Hepatocyte (in vitro differentiated cells): ENCODE data around the gene P2RY2. TPM values are rescaled to one million over a fixed set of nuclear protein-coding genes. Genes with fewer than 3 reads are reported as not detected.

Source experiments
- DNase-seq: peaks from one replicate; pipeline ENCODE4 v3.0.0-alpha.2; 2016; ENCODE audit warnings: low spot score
- H2AFZ ChIP-seq: fragments of 200-600 bp; sonication (generic); 2 replicates; pipeline ENCODE4 v1.6.0; 2016; ENCODE audit warnings: antibody characterized with exemption, mild to moderate bottlenecking
- H3K27ac ChIP-seq: fragments of 200-600 bp; sonication (generic); 2 replicates; pipeline ENCODE4 v1.5.1; 2016; ENCODE audit warnings: mild to moderate bottlenecking
- H3K27me3 ChIP-seq: fragments of 200-600 bp; sonication (generic); 2 replicates; pipeline ENCODE4 v1.6.1; 2016
- H3K36me3 ChIP-seq: fragments of 200-600 bp; sonication (generic); replicated peaks from 2 replicates; pipeline ENCODE4 v1.5.1; 2016; ENCODE audit warnings: low read depth; ENCODE audit not compliant: insufficient read depth
- H3K4me1 ChIP-seq: fragments of 200-600 bp; sonication (generic); 2 replicates; pipeline ENCODE4 v1.5.1; 2016; ENCODE audit warnings: mild to moderate bottlenecking, moderate library complexity; ENCODE audit not compliant: insufficient read depth
- H3K4me2 ChIP-seq: fragments of 200-600 bp; sonication (generic); 2 replicates; pipeline ENCODE4 v1.6.0; 2016
- H3K4me3 ChIP-seq: fragments of 200-600 bp; sonication (generic); 2 replicates; pipeline ENCODE4 v1.5.1; 2016; ENCODE audit warnings: mild to moderate bottlenecking
- H3K79me2 ChIP-seq: fragments of 200-600 bp; sonication (generic); 2 replicates; pipeline ENCODE4 v1.6.0; 2017; ENCODE audit warnings: mild to moderate bottlenecking
- H3K9me2 ChIP-seq: fragments of 200-600 bp; sonication (generic); replicated peaks from 2 replicates; pipeline ENCODE4 v1.6.0; 2017; ENCODE audit warnings: mild to moderate bottlenecking; ENCODE audit not compliant: insufficient read depth
- H3K9me3 ChIP-seq: fragments of 200-600 bp; sonication (generic); 2 replicates; pipeline ENCODE4 v1.5.1; 2016; ENCODE audit warnings: low read depth, mild to moderate bottlenecking
- H4K20me1 ChIP-seq: fragments of 200-600 bp; sonication (generic); 2 replicates; pipeline ENCODE4 v1.6.0; 2016; ENCODE audit warnings: mild to moderate bottlenecking; ENCODE audit not compliant: insufficient read depth, poor library complexity, severe bottlenecking
- EZH2 ChIP-seq: fragments of 200-600 bp; sonication (generic); IDR thresholded peaks from 2 replicates; pipeline ENCODE4 v1.6.1; 2016; ENCODE audit warnings: antibody characterized with exemption, mild to moderate bottlenecking, borderline replicate concordance
- EZH2phosphoT487 ChIP-seq: fragments of 200-600 bp; sonication (generic); IDR thresholded peaks from one replicate; pipeline ENCODE4 v1.6.1; 2018; ENCODE audit warnings: antibody characterized with exemption, mild to moderate bottlenecking, low read depth, moderate library complexity; ENCODE audit not compliant: unreplicated experiment, severe bottlenecking
- WGBS: methylation state at CpG from one replicate; pipeline ENCODE4 v1.1.6; 2016; ENCODE audit warnings: low lambda C conversion rate; ENCODE audit errors: missing lambda C conversion rate; 5-methylcytosine and 5-hydroxymethylcytosine counted together
- polyA plus RNA-seq: library from polyadenylated mRNA; unstranded; fragments of >200 nt; fragmentation: Nextera tagmentation; extraction: Ambion mirVana; gene quantifications from 2 replicates; pipeline ENCODE4 v1.2.1, GENCODE V29; 2016
- total RNA-seq: library from RNA; depleted of rRNA; stranded (reverse); fragments of >200 nt; gene quantifications from 2 replicates; pipeline ENCODE4 v1.2.3, GENCODE V29; 2014
- TF ChIP-seq, protein P1 (sequence below): fragments of 200-600 bp; sonication (generic); IDR thresholded peaks from 2 replicates; pipeline ENCODE4 v1.5.1; 2016; ENCODE audit warnings: antibody characterized with exemption, mild to moderate bottlenecking; ENCODE audit not compliant: poor library complexity

P2RY2 gene
- 6.3 and 6.7 TPM in 2 replicates for total RNA-seq
- 1.8 and 2.5 TPM in 2 replicates for polyA plus RNA-seq

DNA sequence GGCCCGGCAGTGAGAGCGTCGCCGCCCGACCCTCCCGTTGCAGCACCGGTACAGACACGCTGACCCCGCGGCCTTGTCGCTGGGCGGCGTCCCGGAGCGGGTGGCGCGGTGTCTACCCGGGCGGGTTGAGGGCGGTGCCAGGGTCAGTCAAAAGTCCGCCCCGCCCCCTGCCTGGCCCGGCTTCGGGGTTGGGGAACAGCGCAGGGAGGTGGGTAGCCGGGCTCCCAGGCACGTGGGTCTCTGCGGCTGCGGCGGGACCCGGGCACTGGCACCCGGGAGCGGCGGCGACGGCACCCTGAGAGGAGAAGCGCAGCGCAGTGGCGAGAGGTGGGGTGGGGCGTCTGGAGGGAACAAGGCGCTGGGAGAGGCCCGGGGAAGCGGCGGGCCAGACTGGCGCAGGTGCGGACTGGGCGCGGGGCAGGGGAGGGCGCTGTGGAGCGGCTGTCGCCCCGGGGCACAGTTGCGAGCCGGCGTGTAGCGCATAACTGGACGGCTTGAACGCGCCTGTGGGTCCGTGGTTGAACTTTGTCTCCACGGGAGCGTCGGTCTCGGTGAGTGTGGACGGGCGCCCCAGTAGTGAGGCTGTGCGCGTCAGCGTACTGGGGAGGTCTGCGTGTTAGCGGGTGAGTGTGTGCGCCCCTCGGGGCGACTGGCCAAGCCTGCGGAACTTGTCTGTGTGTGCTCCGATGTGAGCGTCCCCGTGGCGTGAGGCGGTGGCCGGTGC, at the start of gene P2RY2:
TSS of gene P2RY2 (plus strand) at position 176 of the 724 bp plus-strand sequence. CDS start 15,879 bp downstream, outside the sequence.
- peak within 1 kb of the TSS; percentile 88 for H2AFZ ChIP-seq
- peaks cover 12% of the 10 kb centered on the region for H3K4me1 ChIP-seq
- no peaks in the 10 kb centered on the region for H3K79me2 ChIP-seq
- TF ChIP-seq EZH2 (no peak), EZH2phosphoT487 (no peak)
- TF ChIP-seq, protein P1, sequence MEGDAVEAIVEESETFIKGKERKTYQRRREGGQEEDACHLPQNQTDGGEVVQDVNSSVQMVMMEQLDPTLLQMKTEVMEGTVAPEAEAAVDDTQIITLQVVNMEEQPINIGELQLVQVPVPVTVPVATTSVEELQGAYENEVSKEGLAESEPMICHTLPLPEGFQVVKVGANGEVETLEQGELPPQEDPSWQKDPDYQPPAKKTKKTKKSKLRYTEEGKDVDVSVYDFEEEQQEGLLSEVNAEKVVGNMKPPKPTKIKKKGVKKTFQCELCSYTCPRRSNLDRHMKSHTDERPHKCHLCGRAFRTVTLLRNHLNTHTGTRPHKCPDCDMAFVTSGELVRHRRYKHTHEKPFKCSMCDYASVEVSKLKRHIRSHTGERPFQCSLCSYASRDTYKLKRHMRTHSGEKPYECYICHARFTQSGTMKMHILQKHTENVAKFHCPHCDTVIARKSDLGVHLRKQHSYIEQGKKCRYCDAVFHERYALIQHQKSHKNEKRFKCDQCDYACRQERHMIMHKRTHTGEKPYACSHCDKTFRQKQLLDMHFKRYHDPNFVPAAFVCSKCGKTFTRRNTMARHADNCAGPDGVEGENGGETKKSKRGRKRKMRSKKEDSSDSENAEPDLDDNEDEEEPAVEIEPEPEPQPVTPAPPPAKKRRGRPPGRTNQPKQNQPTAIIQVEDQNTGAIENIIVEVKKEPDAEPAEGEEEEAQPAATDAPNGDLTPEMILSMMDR: peak; percentile 46
- H3K36me3 ChIP-seq: no peaks in the 10 kb centered on the region
- peak within 1 kb of the TSS; percentile 68 for H3K27ac ChIP-seq
- H3K9me3 ChIP-seq: no peaks in the 10 kb centered on the region
- DNase-seq: peak; percentile 84
- H3K27me3 ChIP-seq: peaks cover 7% of the 10 kb centered on the region
- no peaks in the 10 kb centered on the region for H4K20me1 ChIP-seq
- peak within 1 kb of the TSS; percentile 35 for H3K4me3 ChIP-seq
- 2% methylated on average over 70 of the region's 81 CpGs for WGBS
- H3K4me2 ChIP-seq: peak within 1 kb of the TSS; percentile 99
- H3K9me2 ChIP-seq: no peaks in the 10 kb centered on the region

DNA sequence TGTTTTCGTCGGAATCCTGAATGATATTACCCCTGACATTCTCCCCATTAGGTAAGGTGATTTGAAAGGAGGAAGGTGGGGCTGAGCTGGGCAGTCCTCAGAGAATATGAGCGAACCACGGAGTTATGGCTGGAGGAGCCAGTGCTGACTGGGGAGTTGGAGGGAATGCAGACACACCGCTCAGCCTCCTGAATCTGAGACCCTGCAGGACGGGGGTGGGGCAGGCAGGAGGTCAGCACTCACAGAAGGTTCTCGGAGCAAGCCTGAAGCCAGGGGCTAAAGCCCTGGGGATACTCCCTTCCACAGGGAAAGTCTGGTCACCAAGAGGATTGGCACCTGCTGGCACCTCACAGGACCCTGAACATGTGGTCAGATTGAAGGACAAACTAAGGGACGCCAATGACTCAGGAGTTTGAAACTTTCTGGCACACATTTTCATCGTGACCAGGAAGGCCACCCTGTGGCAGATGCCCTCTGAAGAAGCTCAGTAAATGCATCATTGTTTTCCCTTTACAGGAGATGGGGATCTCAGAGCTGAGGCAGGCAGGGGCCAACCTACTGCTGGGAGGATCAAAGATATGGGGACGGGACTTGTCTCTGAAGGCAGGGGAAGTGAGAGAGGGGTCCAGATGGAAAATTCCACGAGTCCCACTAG, 49.0 kb upstream of the P2RY2 start:
- H3K27ac ChIP-seq: no peak overlapping the region
- H3K27me3 ChIP-seq: no peaks in the 10 kb centered on the region
- H3K4me2 ChIP-seq: no peak overlapping the region
- no peaks in the 10 kb centered on the region for H3K36me3 ChIP-seq
- no peak overlapping the region for H3K4me3 ChIP-seq
- H3K79me2 ChIP-seq: no peaks in the 10 kb centered on the region
- H3K9me2 ChIP-seq: no peaks in the 10 kb centered on the region
- no peaks in the 10 kb centered on the region for H3K9me3 ChIP-seq
- H3K4me1 ChIP-seq: no peaks in the 10 kb centered on the region
- DNase-seq: no peak
- no peaks in the 10 kb centered on the region for H4K20me1 ChIP-seq
- TF ChIP-seq, protein P1: no peak
- TF ChIP-seq EZH2phosphoT487 (no peak), EZH2 (no peak)
- H2AFZ ChIP-seq: no peak overlapping the region
- 65% methylated on average over 11 of the region's 11 CpGs for WGBS

DNA sequence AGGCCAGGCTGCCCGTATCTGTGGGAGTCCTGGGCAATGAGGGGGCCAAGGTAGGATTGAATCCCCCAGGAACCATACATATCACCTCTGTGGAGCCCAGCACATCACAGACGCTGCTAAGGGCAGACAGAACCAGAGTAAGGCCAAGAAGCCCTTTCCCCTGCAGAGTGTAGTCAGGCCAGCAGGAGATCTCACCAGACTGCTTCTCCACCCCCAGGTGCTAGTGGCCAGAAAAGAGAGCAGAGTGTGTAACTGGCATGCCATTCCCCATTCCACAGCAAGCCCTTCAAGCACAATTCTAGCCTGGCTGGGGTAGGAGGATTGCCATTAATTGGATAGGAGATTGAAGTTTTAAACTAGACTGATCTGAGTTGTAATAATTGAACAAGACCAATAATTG, 47.9 kb upstream of the P2RY2 start:
- Histone ChIP-seq H3K27me3 (no peaks in the 10 kb centered on the region), H3K9me2 (no peaks in the 10 kb centered on the region), H3K36me3 (no peaks in the 10 kb centered on the region), H3K9me3 (no peaks in the 10 kb centered on the region), H3K27ac (no peak overlapping the region), H3K4me2 (no peak overlapping the region), H4K20me1 (no peaks in the 10 kb centered on the region), H3K79me2 (no peaks in the 10 kb centered on the region), H2AFZ (no peak overlapping the region), H3K4me1 (no peaks in the 10 kb centered on the region), H3K4me3 (no peak overlapping the region)
- no peak for DNase-seq
- 73% methylated on average over 2 of the region's 2 CpGs for WGBS
- TF ChIP-seq EZH2 (no peak), EZH2phosphoT487 (no peak)
- TF ChIP-seq, protein P1: no peak
